NOMO-1 (cell line): ENCODE data around the gene TRIM29.
"Not testable (repeated sequence)": the region's sequence is repeated elsewhere in the genome, so short reads cannot be mapped to it uniquely, and the experiment has no call there.

ENCODE experiments used
- DNase-seq, 2 experiments: peaks; one replicate each; lab custom pipeline; 2025; ENCODE audit not compliant: unreplicated experiment in 2 of 2; lab: John Stamatoyannopoulos, UW

The TRIM29 gene

DNA sequence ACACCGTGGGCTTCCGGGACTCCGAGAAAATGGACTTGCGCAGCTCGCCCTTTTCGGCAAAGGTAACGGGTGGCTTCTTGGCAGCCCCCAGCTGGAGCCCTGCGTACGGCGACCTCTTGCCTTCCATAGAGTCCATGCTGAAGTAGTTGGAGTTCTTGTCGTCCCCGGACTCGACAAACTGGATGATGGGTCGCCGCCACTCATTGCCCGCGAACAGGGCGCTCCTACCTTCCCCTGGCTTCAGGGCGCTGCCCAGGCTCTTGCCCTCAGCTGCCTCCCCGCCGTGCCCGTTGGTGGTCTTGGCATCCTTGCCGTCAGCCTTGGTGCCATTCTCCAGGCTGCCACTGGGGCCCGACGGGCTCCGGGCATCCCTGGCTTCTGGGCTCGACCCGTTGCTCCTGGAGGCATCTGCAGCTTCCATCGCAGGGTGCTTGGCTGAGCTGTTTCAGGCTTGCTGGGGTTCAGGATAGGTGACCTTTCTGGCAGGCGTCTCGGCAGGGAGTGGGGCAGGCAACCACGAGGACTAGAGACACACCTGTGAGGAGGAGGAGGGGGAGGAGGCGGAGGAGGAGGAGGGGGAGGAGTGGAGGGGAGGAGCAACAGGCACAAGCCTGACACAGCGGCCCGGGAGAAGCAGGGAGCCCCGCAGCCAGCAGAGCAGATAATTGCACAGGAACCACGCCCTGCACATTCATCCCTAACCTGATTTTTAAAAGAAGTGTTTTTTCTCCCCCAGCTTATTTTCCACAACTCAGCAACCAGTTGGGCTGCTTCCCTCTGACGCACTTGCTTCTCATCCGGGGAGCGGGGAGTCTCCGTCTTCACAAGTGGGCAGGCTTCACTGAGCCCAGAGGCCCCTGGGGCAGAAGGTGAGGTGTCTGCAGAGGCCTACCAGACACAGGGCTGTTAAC, at the start of gene TRIM29:
Gene TRIM29 (minus strand): TSS at position 503 of the 911 bp plus-strand sequence. CDS start 82 bp downstream, at position 421.
- no peak for DNase-seq

DNA sequence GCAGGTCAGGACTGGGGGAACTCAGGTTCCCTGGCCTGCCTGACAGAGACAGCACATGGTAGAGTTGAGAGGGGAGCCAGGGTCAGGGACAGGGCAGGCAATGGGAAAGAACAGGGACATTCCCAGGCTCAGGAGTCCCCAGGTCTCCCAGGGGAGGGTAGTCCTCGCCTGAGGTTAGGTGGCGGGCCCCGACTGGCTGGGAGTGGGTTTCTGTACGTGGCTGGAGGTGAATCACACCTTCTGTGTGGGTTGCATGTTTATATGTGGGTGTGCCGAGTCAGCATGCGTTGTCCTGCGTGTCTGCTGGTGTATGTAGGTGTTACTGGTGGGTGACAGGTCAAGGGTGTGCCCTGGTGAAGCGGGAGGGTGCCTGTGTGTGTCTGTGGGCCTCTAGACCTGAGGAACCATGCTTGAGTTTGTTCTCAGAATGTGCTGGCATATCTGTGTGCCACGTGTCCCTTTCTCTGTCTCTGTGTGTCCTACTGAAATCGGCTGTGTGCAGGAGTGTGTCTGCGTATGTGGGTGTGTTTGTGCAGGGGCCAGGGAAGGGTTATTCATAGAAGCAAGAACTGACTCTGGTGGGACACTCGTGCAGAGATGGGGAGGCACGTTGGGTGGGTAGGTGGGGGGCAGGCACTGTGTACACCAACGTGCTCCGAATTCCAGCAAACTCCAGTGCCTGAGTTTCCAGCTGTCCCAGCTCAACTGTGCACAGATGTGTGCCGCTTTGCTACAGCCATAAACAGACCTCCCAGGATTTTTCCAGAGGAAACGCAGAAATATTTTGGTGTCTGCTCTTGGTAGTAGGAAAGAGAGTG, 49.1 kb upstream of the TRIM29 start:
- no peak for DNase-seq

GRCh38 chr11:120186456-120186773, 48.5 kb upstream of the TRIM29 start:
- DNase-seq = no peak

- DNase-seq = no peak
Measured at GRCh38 chr11:120185706-120186455, 48.0 kb upstream of the TRIM29 start.

- no peak for DNase-seq
Measured at GRCh38 chr11:120184946-120185705, 47.2 kb upstream of the TRIM29 start.

- no peak for DNase-seq
Measured at GRCh38 chr11:120184371-120184945, 46.5 kb upstream of the TRIM29 start.

DNA sequence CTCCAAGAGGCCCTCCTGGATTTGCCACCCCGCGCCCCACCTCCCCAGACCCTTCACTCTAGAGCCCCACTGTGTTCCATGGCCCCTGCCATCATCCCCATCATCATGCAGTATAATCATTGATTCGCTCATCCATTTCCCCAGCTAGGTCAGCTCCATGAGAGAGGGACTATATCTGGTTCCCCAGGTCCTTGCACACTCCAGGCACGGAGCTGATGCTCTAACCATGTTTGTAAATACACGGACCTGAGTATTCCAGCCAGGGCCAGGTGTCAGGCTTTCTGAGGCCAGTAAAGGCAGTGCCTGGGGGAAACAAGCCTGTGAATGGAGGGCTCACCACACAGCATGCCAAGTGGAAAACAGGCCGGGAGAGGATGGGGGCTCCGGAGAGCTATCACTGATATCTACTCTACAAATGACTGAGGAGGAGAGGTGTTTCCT, 45.8 kb upstream of the TRIM29 start:
- no peak for DNase-seq

DNA sequence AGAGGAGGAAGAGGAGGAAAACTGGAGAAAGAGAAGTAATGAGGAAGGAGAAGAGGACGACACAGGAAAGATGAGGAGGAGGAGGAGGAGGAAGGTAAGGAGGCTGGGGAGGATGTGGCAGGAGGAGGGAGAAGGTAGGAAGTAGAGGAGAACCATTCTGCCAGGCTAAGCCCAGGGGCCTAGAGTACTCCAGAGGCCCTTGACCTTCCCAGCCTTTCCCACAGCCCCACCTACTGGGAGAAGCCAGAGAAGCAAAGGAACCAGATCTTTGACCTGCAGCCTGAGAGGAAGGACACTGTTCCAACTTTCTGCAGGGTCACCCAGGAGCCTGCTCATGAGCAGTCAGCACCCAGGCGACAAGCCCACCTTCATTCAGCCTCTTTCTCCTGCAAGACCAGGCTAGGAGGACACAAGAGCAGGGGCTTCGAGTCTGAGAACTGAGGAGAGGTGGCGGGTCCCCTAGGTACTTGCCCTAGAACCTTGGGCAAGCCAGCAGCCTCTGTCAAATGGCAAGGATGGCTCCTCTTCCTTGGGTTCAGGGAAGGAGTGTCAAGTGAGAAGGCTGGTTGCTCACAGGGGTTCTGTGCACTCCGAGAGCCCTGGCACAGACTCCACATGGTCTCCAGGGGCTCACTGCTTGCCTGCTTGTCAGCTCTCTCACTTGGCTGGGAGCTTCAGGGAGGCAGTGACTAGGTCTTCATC, 45.0 kb upstream of the TRIM29 start:
- no peak for DNase-seq

GRCh38 chr11:120182372-120182771, 44.5 kb upstream of the TRIM29 start:
- no peak for DNase-seq

DNA sequence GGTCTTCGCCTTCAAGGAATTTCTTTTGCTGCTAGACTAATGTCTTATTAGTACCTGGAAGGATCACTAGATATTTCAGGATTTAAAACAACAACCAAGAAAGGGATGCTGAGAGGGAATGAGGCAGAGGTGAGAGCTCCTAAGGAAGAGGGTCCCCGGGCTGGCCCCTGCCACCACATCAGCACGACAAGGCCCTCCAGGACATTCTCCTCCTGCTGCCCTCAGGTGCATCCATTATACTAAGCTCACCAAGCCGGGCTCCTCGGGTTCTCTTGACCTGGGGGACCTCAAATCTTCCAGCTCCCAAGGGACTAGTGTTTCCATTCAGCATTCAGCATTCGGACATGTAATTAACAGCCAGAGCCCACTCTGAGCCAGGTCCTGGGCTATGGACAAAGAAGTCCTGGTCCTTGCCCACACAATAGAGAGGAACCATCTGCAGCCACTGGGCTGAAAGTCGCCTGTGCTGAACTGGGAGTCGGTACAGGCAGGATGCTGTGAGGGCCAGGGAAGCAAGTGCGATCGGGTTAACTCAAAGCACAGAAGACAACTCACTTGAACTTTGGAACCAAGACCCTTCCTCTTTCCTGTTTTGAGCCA, 43.6 kb upstream of the TRIM29 start:
- no peak for DNase-seq

GRCh38 chr11:120180551-120181232, 42.8 kb upstream of the TRIM29 start:
- DNase-seq = no peak

DNA sequence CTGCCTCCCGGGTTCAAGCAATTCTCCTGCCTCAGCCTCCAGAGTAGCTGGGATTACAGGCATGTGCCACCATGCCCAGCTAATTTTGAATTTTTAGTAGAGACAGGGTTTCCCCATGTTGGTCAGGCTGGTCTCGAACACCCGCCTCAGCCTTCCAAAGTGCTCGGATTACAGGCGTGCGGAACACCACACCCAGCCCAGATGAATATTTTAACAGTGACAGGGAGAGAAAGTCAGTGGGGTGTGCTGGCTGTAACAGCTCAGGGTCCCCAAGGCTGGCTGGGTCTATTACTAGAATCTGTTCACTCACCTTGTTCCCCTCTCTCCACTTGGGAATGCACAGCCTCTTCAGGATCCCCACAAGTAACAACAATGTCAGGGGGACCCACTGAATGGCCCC, 42.1 kb upstream of the TRIM29 start:
- not testable (repeated sequence) for DNase-seq

DNA sequence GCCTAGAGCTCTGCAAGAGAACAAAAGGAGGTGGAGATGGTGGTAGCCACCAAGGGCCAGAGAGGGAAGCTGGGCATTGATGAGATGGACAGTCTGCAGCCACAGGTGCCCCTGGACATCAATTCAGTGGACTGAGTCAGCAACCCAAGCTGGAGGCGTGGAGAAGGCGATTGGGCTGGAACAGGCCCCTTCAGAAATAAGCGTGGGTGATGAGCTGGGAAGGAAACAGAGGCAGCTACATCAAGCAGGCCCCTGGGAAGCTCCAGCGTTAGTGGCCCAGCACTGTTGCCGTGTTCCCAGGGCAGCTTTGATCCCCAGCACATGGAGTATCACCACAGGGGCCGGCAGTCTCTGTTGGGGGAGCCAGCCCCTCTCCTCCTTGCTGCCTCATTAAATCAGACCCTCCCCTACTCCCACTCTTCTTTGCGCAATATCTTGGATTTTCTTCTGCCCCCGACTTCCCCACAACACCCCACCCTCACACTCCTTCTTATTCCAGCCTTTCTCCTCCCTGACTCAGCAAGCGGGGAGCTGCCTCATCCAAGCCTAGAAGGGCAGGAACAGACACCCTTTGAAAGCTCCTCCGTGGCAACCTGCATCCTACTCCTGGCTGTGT, 41.3 kb upstream of the TRIM29 start:
- no peak for DNase-seq

DNA sequence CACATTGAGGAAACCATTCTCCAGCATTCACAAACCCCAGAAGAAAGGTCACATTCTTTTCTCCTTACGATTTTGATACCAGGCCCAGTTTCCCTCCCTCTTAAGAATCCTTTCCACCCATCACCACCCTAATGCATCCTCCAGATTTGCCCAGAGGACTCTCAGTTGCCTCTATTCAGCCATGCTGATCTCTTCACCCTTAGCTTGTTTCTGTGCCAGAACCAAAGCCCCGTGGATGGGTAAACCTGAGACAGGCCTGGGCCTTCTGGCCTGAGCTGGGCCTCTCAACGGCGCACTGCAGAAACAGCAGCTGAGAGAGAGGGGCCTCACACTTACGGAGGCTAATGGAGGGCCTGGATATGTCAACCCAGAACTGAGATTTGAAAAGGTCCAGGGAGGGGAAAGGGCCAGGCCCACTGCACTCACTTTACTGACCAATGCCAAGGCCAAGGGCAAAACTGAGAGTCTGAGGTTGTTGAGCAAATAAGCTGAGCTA, 40.7 kb upstream of the TRIM29 start:
- DNase-seq = no peak

- DNase-seq = peak in 1 of 2 experiments; percentile 20
Measured at GRCh38 chr11:120174866-120175265, 37.0 kb upstream of the TRIM29 start.

DNA sequence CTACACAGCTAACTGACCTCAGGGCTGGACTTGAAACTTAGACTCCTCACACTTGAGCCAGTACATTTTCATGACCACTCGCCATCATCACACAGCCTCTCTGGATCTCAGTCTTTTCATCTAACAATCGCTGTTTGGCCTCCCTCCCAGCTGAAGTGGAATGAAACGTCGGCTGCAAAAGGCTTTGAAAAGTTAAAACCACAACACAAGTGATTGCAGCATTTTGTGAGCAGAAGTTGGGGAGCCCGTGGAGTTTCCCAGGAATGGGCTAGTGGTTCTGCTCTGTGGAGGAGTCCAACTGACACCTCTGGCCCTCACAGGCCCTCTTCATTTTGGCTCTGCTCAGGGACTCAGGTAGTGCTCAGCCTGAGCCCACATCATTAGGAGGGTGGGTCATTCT, 35.9 kb upstream of the TRIM29 start:
- DNase-seq = no peak

GRCh38 chr11:120173019-120173705, 35.2 kb upstream of the TRIM29 start:
- DNase-seq = no peak
